ENCODE measurements around the gene ZNF366. TPM values are rescaled to one million over a fixed set of nuclear protein-coding genes. Genes with fewer than 3 reads are reported as not detected.

ZNF366 gene
- total RNA-seq, 2 experiments from 2014 or later: not detected

- ChIA-PET CTCF (ENCODE audit: unreplicated experiment) (no interaction called here), POLR2A (no interaction called here)
- H3K4me1 ChIP-seq (ENCODE audit: insufficient read depth, low read length, poor library complexity, severe bottlenecking): no peaks in the 10 kb centered on the region
- no peaks in the 10 kb centered on the region for H3K9me2 ChIP-seq (ENCODE audit: insufficient read depth, low read length)
- no TSS peak for BruUV-seq (replicated peaks)
- TF ChIP-seq CTCF (conservative IDR thresholded peaks at IDR 0.05; ENCODE audit: low read length) (no peak), EZH2phosphoT487 (IDR thresholded peaks at IDR 0.05; ENCODE audit: borderline replicate concordance, low read depth, low read length) (no peak)
- H3K79me2 ChIP-seq (ENCODE audit: insufficient read depth, low read depth, low read length): no peaks in the 10 kb centered on the region
- H3K9me3 ChIP-seq (ENCODE audit: low read length): no peaks in the 10 kb centered on the region
- no peak overlapping the region for H3K4me3 ChIP-seq (ENCODE audit: low read depth, low read length, poor library complexity, severe bottlenecking)
- H2AFZ ChIP-seq (ENCODE audit: low read length): no peak overlapping the region
- no peaks in the 10 kb centered on the region for H4K20me1 ChIP-seq (ENCODE audit: insufficient read depth, low read length)
- no peak for DNase-seq (ENCODE audit: low spot score)
- intact Hi-C loops (cut with micrococcal nuclease; ENCODE audit: unreplicated experiment): loop anchor here (10.0 kb wide), 1 partner anchor 81 kb away; no protein-coding TSS in a partner anchor
- no peaks in the 10 kb centered on the region for H3K36me3 ChIP-seq (ENCODE audit: insufficient read depth, low read length)
- no peak overlapping the region for H3K4me2 ChIP-seq (ENCODE audit: low read length)
- H3K27ac ChIP-seq (ENCODE audit: low read depth, low read length, poor library complexity, severe bottlenecking): no peak overlapping the region
Observed at GRCh38 chr5:72485430-72485974, 21.7 kb downstream of the ZNF366 start.

- no peaks in the 10 kb centered on the region for H4K20me1 ChIP-seq (ENCODE audit: insufficient read depth, low read length)
- no peak for DNase-seq (ENCODE audit: low spot score)
- no peak overlapping the region for H3K27ac ChIP-seq (ENCODE audit: low read depth, low read length, poor library complexity, severe bottlenecking)
- intact Hi-C loops (cut with micrococcal nuclease; ENCODE audit: unreplicated experiment): loop anchor here (10.0 kb wide), 1 partner anchor 77 kb away; no protein-coding TSS in a partner anchor
- CTCF ChIA-PET (ENCODE audit: unreplicated experiment): no interaction called here
- BruUV-seq (replicated peaks): no TSS peak
- no peaks in the 10 kb centered on the region for H3K9me3 ChIP-seq (ENCODE audit: low read length)
- no peaks in the 10 kb centered on the region for H3K79me2 ChIP-seq (ENCODE audit: insufficient read depth, low read depth, low read length)
- no peaks in the 10 kb centered on the region for H3K9me2 ChIP-seq (ENCODE audit: insufficient read depth, low read length)
- POLR2A ChIA-PET: interaction anchor here (0.7 kb wide), 1 partner anchor 8 kb away, joined by 4 read pairs; no protein-coding TSS in a partner anchor
- H2AFZ ChIP-seq (ENCODE audit: low read length): no peak overlapping the region
- H3K4me3 ChIP-seq (ENCODE audit: low read depth, low read length, poor library complexity, severe bottlenecking): no peak overlapping the region
- no peak overlapping the region for H3K4me2 ChIP-seq (ENCODE audit: low read length)
- no peaks in the 10 kb centered on the region for H3K4me1 ChIP-seq (ENCODE audit: insufficient read depth, low read length, poor library complexity, severe bottlenecking)
- TF ChIP-seq EZH2phosphoT487 (IDR thresholded peaks at IDR 0.05; ENCODE audit: borderline replicate concordance, low read depth, low read length) (no peak), CTCF (conservative IDR thresholded peaks at IDR 0.05; ENCODE audit: low read length) (no peak)
- no peaks in the 10 kb centered on the region for H3K36me3 ChIP-seq (ENCODE audit: insufficient read depth, low read length)
Observed at GRCh38 chr5:72482046-72482445, 25.2 kb downstream of the ZNF366 start.

- no peaks in the 10 kb centered on the region for H3K36me3 ChIP-seq (ENCODE audit: insufficient read depth, low read length)
- no peaks in the 10 kb centered on the region for H3K4me1 ChIP-seq (ENCODE audit: insufficient read depth, low read length, poor library complexity, severe bottlenecking)
- BruUV-seq (replicated peaks): no TSS peak
- H2AFZ ChIP-seq (ENCODE audit: low read length): no peak overlapping the region
- POLR2A ChIA-PET: no interaction called here
- intact Hi-C loops (cut with micrococcal nuclease; ENCODE audit: unreplicated experiment): loop anchor here (10.0 kb wide), 1 partner anchor 76 kb away; no protein-coding TSS in a partner anchor
- no peaks in the 10 kb centered on the region for H3K9me2 ChIP-seq (ENCODE audit: insufficient read depth, low read length)
- H3K9me3 ChIP-seq (ENCODE audit: low read length): no peaks in the 10 kb centered on the region
- no peak overlapping the region for H3K4me2 ChIP-seq (ENCODE audit: low read length)
- no peak overlapping the region for H3K27ac ChIP-seq (ENCODE audit: low read depth, low read length, poor library complexity, severe bottlenecking)
- no peak for TF ChIP-seq CTCF (conservative IDR thresholded peaks at IDR 0.05; ENCODE audit: low read length)
- TF ChIP-seq EZH2phosphoT487 (IDR thresholded peaks at IDR 0.05; ENCODE audit: borderline replicate concordance, low read depth, low read length): no peak
- H3K79me2 ChIP-seq (ENCODE audit: insufficient read depth, low read depth, low read length): no peaks in the 10 kb centered on the region
- no peak for DNase-seq (ENCODE audit: low spot score)
- CTCF ChIA-PET (ENCODE audit: unreplicated experiment): no interaction called here
- H4K20me1 ChIP-seq (ENCODE audit: insufficient read depth, low read length): no peaks in the 10 kb centered on the region
- H3K4me3 ChIP-seq (ENCODE audit: low read depth, low read length, poor library complexity, severe bottlenecking): no peak overlapping the region
Observed at GRCh38 chr5:72480841-72481240, 26.4 kb downstream of the ZNF366 start.
